NCI-H748 (cell line): Measurements from ENCODE around the gene GRAMD4.

ENCODE experiments used
- DNase-seq: peaks from one replicate; lab custom pipeline; 2025; ENCODE audit not compliant: unreplicated experiment; lab: John Stamatoyannopoulos, UW

The GRAMD4 gene

DNA sequence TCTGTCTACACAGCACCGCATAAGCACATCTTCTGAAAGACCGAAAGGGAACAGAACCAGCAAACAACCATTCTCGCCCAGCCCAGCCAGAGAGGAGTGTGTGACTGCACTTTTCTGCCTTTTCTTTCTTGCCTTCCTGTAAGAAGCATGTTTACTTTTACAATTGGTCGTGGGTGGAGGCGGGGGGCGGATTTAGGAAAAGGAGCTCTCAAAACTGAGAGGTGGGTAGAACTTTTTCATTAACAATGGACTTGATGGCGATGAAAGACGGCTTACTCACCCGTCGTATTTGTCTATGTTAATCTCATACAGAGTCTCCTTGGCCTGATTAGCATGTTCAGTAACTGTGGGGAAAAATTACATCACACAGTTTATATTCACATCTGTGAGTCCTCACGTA lies 90.6 kb downstream of the GRAMD4 start:
- no peak for DNase-seq

DNA sequence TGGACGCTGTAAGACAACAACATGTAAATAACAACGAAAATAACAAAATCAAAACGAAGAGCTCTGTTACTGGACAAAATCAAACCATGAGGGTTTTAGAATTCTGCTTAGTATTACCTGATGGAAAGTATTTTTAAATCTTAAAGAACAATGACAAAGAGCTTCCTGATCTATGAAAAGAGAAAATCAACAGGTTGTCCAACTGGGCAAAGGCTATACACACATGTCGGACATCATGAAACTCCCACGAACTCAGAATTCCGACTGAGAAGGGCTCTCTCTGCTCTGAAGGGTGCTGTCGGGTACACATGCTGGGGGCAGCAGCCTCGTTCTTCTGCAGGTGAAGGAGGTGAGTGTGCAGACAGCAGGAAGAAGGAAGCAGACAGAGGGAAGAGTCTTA lies 92.1 kb downstream of the GRAMD4 start:
- no peak for DNase-seq

DNA sequence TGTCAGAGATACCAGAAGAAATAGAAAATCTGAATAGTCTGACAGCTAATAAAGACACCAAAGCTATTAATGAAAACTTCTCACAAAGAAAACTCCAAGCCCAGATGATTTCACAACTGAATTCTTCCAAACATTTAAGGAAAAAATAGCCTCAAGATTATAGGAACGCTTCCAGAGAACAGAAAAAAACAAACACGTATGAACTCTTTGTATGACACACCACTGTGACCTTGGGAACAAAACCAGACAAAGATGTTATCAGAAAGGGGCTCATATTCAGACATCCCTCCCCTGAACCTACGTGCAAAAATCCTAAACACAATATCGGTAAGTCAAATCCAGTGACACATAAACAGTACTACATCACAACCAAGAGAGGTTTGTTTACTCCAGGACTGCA lies 94.4 kb downstream of the GRAMD4 start:
- DNase-seq, result no peak

GRCh38 chr22:46719921-46720320 lies 99.7 kb downstream of the GRAMD4 start:
- DNase-seq, result no peak

- DNase-seq, result no peak
Observed at GRCh38 chr22:46721501-46722085, 101.4 kb downstream of the GRAMD4 start.

DNA sequence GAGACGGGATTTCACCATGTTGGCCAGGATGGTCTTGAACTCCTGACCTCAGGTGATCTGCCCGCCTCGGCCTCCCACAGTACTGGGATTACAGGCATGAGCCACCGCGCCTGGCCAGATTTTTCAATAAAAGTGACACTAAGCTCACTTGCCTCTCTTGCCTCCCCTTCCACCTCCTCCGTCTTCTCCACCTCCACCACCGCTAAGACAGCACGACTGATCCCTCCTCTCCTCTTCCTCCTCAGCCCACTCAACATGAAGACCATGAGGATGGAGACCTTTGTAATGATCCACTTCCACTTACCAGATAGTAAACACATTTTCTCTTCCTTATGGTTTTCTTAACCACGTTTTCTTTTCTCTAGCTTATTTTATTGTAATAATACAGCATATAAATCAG lies 103.7 kb downstream of the GRAMD4 start:
- no peak for DNase-seq

DNA sequence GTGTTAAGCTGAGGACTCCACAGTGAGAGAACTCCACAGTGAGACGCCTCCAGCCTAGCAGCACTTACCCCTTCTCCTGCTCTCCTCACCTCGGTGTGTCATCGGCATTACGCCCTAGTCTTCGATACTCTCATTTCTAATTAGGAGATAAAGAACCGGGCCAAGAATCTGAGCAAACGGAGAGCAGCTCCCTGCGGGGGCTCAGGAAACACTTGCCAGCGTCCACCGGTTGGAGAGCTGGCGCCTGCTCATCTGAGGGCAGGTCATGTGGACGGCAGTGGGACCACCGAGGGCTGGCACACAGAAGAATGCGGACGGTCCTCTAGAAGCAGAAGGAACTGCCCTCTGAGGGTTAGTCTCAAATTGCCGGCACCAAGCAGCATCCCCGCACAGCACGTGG lies 104.9 kb downstream of the GRAMD4 start:
- DNase-seq, result no peak

DNA sequence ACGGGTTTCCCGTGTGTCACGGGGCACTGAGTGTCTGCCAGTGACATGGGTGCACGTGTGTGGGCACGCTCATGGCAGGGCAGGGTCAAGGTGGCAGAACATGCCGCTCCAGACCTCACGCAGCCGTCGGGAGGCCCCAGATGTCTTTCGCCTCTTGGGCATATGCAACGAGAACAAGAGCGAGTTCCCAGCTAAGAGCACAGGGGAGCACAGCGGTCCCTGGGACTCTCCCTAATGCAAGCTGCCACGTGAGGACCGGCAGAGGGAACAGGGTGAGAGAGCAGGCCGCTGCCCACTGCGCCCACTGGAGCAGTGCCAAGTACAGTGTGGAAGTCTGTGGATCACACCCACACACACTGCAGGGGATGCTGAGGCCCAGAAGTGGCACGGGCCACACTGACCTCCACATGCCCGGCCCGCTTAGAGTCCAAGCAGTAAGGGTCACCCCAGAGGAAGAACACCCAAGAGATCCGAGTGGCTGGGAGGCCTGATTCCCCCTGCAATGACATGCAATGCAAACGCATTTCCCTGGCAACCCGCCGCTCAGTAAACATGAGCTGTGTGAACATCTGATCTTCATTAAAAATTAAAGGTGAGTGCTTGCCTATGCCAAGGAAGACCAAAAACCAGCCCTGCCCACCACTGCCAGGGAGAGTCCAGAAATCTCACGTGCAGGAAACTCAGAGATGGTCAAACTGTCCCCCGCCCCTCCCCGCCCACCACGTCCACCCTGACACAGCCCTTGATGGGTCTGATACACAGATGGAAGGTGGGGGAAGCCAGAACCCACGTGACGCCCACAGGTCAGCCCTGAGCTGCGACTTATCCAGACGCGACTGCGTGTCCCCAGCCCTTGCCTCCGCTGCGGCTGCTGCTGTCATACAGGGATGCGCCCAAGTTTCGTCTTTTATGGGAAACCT lies 106.1 kb downstream of the GRAMD4 start:
- DNase-seq, result peak; percentile 38

DNA sequence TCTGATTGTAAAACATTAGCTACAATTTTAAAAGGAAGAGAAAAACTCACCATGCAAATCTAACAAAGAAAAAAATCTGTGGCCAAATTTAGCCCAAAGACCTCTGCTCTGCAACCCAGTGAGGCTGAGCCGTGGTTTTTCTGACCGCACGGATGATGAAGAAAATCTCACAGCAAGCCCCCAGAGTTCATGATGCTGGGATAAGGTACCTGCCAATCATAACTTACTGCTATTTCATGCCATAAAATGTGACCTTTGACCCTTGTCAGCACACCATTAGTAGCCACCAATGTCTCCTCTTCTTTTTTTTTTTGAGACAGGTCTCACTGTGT lies 106.8 kb downstream of the GRAMD4 start:
- no peak for DNase-seq

DNA sequence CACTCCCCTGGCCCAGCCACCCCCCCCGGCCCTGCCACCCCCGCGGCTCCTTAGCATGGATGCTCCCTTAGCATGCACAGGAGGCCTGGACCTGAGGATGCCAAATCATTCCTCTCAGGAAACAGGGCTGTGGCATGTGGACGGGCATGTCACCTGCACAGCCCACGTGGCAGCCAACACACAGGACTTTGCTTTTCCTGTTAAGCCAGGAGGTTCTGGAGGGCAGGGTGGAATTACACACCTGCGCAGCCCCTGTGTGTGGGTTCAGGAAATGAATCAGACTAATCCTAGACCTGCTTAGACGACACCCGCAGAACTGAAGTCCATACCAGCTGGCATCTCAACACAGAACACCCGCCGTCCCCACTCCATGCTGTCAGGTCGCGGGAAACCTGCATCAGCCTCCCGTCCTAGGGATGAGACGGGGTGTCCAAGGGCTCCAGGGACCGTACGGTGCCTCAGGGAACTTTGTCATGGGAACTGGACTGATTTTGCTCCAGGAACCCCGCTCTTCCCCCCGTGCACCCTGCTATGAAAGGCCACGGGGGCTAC lies 107.7 kb downstream of the GRAMD4 start:
- DNase-seq, result no peak

- DNase-seq, result no peak
Observed at GRCh38 chr22:46728470-46728869, 108.3 kb downstream of the GRAMD4 start.
